ENCODE results near the gene CEP350.

Gene CEP350, protein sequence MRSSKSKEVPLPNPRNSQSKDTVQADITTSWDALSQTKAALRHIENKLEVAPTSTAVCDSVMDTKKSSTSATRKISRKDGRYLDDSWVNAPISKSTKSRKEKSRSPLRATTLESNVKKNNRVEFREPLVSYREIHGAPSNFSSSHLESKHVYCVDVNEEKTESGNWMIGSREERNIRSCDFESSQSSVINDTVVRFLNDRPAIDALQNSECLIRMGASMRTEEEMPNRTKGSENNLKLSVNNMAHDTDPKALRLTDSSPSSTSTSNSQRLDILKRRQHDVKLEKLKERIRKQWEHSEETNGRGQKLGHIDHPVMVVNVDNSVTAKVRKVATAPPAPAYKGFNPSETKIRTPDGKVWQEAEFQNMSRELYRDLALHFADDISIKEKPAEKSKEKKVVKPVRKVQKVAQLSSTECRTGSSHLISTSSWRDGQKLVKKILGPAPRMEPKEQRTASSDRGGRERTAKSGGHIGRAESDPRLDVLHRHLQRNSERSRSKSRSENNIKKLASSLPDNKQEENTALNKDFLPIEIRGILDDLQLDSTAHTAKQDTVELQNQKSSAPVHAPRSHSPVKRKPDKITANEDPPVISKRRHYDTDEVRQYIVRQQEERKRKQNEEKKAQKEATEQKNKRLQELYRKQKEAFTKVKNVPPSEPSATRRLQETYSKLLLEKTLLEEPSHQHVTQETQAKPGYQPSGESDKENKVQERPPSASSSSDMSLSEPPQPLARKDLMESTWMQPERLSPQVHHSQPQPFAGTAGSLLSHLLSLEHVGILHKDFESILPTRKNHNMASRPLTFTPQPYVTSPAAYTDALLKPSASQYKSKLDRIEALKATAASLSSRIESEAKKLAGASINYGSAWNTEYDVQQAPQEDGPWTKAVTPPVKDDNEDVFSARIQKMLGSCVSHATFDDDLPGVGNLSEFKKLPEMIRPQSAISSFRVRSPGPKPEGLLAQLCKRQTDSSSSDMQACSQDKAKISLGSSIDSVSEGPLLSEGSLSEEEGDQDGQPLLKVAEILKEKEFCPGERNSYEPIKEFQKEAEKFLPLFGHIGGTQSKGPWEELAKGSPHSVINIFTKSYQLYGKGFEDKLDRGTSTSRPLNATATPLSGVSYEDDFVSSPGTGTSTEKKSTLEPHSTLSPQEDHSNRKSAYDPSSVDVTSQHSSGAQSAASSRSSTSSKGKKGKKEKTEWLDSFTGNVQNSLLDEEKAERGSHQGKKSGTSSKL (N-terminal part only)

DNA sequence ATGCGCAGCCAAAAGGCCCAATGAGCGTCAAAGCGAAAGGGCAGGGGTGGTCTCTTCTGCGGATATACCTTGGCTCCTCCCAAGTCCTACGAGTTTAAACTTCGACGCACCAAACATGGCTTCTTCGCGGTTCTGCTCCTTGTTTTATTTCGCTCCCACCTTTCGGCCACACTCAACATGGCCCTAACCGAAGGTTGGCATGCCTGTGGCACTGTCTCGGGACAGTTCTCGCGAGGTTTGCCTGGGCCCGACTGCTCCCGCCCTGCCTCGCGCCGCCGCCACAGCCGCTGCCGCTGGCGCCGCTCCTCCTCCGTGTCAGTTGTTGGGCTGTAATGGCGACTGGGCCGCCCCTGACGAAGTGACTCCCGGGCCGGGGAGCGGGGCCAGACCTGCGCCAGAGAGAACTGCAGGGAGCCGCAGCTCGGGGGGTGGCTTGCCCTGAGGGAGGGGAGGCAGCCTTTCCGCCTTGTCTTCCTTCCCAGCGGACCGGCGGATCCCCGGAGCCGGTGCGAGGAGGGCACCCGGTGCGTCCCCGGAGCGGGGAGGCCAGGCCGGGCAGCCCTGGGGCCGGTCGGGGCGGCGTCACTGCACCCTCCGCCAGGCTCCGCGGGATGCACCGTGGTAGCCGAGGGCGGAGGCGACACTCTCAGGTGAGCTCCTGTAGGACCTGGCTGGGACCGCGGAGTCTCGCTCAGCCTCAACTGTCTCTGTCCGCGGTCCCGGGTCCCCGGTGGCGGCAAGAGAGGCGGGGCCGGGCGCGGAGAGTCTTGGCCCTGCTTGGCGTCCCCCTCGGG is at the start of gene CEP350:
TSS of gene CEP350 (plus strand) at position 318 of the 794 bp plus-strand sequence. CDS start 31,372 bp downstream, outside the sequence.
- DNase-seq (ENCODE audit: low spot score), result peak; percentile 95

DNA sequence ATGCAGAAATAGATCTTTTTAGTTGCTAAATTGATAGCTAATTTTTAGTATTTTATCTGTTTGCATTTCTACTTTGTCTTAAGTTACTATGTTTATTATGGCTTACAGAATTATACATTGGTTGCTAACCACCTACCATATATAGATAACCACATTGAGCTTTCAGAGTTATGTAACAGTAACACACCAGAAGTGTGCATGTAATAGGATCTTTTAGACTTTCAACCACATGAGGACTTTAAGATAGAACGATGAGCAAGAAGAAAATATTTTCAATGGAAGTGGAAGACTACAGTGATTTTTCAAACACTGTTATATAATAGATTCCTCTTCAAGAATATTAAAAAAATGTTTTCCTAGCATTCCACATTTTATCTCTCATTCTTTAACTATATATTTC is 43.7 kb upstream of the CEP350 start:
- DNase-seq (ENCODE audit: low spot score), result no peak

DNA sequence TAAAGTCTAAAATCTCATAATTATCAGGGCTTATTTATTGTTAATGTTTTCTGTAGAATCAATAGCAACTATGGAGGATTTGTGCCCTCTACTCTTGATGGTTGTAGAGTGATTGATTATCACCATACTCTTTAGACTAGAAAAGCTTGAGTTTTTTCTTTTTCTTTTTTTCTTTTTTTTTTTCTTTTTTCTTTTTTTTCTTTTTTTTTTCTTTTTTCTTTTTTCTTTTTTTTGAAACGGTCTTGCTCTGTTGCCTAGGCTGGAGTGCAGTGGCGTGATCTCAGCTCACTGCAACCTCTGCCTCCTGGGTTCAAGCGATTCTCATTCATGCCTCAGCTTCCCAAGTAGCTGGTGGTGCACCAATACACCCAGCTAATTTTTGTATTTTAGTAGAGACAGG is 42.8 kb upstream of the CEP350 start:
- no peak for DNase-seq (ENCODE audit: low spot score)

DNA sequence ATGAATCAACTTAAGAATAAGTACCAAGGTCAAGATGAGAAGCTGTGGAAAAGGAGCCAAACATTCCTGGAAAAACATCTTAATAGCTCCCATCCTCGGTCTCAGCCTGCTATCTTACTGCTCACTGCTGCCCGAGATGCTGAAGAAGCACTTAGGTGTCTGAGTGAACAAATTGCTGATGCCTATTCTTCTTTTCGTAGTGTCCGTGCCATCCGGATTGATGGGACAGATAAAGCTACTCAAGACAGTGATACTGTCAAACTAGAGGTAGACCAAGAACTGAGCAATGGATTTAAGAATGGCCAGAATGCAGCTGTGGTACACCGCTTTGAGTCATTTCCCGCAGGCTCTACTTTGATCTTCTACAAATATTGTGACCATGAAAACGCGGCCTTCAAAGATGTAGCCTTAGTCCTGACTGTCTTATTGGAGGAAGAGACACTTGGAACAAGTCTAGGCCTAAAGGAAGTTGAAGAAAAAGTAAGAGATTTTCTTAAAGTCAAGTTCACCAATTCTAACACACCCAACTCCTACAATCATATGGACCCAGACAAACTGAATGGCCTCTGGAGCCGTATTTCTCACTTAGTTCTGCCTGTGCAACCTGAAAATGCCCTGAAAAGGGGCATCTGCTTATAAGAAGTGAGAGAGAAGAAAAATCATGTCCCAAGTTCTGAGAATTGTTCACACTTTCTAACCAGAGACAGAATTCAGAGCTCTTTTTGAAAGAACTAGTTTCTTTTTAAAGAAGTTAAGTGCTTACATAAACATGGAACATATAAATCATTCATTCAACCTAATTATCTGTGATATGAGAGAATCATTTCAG is 36.8 kb upstream of the CEP350 start:
- no peak for DNase-seq (ENCODE audit: low spot score)

DNA sequence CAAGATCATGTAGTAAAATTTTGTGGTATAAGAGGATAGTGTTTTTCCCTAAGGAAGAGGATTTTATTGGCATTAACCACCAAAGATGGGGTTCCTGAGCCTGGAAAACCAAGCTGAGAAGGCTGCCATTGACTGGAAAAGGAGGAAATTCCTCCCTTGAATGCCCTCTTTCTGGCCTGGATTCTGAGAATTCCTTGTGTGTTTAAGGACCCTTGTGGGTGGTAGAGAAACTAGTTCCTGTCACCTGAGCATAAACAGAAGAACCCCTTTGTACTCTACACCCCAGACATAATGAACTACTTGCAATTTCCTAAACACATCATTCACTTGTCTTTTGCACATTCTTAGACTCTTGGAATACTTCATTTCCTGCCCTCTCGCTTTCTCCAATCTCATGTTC is 33.1 kb upstream of the CEP350 start:
- DNase-seq (ENCODE audit: low spot score), result no peak

DNA sequence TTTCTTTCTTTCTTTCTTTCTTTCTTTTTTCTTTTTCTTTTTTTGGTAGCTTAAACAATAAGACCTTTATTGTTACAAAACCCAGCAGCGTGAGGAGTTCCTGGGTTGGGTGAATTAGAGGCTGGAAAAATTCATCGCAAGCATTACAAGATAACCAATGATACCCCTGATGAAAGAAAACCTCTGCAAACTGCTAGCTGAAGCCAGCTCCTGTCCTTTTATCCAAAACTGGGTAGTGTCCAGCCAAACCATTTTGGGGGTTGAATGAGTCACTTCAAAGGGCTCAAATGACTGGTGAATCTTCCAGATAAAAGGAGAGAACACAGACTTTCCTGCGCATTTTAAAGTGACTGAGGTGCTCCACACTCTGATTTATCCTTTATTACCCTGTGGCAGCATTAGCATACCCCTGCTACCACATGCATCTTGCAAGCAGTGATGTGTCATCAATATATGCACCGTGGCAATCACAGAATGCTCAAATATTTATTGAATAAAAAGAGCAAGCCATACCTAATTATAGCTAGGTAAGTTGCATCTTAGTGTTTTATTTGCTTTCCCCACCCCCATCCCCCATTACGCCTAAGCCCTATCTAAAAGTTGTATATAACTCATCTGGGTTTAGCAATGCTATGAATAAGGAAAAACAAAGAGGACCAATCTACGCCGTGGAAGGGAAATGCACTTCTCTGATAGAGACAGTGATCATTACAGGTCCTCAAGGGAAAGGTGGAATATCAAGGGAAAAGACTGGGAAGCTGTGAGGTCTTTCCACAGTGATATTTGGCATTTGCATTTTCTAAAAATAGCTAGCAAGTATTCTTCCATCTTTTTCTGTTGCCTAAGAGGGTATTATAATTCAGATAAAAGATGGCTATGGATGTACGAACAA is 32.4 kb upstream of the CEP350 start:
- no peak for DNase-seq (ENCODE audit: low spot score)

DNA sequence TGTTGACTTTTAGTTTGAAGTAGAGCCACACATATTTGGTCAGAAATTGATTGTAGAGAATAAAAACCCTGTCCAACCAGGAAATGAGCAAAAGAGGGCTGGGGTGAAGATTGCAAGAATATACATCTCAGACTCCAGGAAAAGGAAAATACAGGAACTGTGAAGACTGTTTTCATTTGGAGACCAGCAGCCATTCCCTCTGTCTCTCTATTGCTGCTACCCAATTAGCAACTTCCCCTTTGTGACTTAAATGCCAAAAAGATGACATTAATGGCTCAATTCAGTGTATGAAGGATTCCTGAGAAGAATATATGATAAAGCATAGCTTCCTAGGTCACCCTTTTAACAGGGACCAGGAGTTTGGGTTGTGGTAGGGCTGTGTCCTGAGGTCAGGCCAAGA is 31.6 kb upstream of the CEP350 start:
- no peak for DNase-seq (ENCODE audit: low spot score)

DNA sequence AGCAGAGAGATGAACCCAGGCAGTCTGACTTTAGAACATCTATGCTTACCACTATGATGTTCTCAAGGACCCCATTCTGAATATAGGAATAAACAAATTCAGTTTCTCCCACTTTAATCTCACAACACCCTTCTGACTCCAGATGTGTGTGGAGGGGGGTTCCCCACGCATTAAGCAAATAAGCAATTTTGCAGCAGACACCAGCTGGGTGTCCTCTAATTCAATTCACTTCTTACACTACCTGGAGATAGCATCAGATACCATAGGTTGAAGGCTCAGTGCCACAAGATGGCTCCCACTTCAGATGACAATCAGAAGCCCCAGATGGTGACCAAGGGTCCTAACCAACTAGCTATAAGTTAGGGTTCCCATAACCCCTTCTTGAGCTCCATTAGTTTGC is 30.3 kb upstream of the CEP350 start:
- DNase-seq (ENCODE audit: low spot score), result no peak

DNA sequence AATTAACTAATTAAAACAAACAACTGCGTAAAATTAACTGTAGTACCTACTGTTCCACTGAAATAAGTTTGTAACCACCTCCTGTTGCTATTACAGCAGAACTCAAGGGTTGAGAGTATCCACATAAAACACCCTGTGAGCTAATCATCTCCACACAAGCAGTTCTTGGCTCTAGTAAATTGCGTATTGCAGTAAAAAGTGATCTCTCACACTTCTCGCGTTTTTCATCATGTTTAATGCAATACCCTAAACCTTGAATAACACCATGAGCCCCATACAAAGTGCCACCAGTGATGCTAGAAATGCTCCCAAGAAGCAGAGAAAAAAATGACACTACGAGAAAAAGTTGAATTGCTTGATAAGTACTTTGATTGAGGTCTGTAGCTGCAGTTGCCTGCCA is 29.3 kb upstream of the CEP350 start:
- no peak for DNase-seq (ENCODE audit: low spot score)

DNA sequence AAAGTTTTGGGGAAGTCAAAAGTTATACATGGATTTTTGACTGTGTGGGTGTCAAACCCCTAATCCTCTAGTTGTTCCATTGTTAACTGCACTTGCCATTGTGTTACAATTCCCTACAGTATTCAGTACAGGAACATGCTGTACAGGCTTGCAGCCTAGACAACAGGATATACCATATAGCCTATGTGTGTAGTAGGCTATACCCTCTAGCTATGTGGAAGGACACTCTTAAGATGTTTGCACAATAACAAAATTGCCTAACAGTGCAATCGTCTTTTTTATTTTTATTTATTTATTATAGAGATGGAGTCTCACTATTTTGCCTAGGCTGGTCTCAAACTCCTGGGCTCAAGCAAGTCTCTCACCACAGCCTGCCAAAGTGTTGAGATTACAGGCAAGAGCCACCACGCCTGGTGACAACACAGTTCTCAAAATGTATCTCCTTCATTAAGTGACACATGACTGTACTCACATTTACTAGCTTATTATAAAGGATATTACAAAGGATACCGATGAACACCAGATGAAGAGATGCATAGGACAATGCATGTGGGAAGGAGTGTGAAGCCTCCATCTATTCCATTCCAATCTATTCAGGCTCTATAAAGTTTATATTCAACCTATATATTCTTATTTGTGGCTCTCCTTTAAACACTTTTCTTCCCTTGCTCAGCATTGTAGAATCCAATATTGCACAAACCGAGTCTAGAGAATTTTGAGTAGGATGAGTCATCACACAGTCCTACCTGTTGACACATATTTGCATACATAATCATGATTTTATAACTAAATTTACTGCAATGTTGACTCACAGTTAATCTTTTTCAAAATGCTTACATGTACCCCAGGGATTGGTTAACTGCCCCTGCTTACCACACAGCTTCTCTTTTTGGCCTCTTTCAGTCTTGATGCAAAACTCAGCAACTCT is 28.4 kb upstream of the CEP350 start:
- DNase-seq (ENCODE audit: low spot score), result peak; percentile 67

DNA sequence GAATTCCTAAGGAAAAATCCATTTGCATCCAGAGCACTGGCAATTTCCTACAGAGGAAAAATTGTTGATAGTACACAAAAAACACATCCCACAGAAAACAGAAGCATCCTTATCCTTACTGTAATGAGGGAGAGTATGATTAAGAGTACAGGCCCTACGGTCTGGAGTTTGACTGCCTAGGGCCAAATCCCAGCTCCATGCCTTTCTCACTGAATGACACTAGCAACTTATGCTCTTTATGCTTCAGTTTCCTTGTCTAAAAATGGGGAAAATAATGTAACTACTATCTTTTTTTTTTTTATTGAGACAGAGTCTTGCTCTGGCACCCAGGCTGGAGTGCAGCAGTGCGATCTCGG is 27.8 kb upstream of the CEP350 start:
- DNase-seq (ENCODE audit: low spot score), result no peak

DNA sequence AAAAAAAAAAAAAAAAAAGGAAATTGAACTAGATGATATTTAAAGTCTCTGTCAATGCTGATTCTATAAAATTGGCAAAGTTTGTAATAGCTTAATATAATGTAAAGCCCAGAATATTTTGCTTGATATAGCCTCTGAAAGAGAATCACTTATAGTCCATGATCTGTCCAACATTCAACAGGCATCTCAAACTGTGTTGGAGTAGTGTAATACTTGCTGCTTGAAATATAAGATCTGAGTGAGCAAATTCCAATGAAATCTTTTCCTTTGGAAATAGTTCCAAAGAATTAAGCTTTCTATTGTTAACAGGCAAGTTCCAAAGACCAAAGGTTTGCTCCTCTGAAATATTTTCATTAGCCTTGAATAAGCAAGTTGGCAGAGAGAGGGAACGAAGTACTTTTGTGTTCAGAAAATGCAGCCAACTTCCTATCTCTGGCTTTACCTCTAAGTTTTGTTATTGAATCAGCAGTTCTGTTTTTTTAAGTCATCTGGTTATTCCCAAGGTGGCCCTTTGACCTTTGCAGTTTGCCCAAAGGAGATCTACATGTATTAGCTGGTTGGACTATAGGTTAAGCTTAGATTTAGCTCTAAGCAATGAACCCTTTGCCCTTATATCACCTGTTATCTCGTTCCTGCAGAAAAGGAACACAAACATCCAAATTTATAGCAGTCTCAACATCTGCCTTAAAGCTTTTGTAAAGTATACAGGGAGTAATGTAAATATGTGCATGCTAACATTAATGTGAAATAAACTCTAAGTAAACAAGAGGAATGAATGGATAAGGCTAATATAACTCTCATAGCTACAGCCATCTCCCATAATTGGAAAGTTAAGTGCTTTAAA is 24.4 kb upstream of the CEP350 start:
- no peak for DNase-seq (ENCODE audit: low spot score)

DNA sequence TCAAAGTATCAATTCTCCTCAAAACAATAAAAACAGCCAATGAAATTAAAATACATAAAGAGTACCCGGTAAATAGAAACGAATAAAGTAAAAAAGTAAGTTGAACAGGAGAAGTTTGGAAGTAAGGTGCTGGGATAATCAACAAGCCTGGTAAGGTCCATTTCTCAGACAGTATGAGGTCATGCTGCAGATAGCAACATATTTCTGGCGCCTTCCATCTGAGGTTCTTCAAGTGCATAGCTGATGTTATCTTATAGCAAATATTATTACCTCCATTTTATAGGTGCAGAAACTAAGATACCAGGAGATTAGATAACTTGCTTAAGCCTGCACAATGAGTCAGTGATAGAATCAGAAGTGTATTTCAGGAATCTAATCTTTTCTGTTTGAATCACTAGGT is 23.7 kb upstream of the CEP350 start:
- DNase-seq (ENCODE audit: low spot score), result no peak

DNA sequence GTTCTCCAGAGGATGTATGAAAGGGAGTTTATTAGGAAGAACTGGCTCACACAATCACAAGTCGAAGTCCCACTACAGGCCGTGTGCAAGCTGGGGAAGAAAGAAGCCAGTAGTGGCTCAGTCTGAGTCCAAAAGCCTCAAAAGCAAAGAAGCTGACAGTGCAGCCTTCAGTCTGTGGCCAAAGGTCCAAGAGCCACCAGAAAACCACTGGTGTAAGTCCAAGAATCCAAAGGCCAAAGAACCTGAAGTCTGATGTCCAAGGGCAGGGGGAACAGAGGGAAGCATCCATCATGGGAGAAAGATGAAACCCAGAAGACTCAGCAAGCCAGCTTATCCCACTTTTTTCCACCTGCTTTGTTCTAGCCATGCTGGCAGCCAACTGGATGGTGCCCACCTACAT is 21.4 kb upstream of the CEP350 start:
- no peak for DNase-seq (ENCODE audit: low spot score)

DNA sequence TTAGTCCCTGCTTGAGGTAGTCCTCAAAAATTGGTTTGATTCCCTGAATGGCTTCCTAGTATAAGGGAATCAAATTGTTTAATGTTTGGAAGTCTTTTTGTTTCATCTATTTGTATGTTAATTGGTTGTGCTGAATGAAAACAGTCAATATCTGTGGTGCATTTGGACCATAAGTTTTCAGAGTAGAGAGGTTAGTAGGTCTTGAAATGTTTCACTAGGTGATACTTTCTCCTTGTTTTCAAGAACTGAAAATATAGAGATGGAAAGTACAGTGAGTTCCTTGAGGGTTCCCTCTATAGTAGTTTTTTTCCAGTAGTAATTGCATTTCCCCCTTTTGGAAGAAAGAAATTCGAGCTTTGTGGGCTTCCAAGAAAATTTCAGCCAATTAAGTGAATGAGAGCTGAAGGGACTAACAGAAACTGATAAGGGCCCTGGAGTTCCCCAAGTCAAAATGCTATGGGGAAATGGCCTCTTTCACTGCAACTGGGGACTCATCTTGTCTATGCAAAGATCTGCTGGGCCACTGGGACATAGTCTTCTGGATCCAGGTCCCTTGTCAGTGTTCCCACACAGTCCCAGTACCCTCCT is 18.6 kb upstream of the CEP350 start:
- DNase-seq (ENCODE audit: low spot score), result no peak

DNA sequence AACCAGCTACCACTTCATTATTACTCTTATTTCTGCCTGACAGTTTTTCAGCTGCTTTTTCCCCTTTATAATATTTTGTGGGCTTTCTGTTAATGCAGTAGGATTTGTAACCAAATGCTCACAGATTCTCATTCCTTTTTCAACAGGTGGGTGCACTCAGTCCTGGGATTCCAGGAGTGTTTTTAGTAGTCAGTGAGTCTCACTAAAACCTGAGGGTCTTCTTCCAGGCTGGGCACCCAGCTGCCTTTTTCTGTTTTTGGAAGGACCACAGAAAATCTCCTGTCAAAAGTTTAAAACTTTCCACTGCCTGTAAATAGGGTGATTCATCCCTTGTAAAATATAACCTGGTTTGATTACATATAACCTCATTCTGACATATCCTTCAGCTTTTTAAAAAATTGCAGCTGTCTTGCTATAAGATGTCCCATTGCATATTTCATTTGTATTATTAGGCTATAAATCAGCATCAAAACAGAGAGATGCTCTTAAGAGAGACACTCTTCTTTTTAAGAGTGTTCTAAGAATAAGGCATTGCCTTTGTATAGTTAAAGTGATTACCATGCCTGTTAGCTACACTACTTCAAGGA is 16.8 kb upstream of the CEP350 start:
- no peak for DNase-seq (ENCODE audit: low spot score)

DNA sequence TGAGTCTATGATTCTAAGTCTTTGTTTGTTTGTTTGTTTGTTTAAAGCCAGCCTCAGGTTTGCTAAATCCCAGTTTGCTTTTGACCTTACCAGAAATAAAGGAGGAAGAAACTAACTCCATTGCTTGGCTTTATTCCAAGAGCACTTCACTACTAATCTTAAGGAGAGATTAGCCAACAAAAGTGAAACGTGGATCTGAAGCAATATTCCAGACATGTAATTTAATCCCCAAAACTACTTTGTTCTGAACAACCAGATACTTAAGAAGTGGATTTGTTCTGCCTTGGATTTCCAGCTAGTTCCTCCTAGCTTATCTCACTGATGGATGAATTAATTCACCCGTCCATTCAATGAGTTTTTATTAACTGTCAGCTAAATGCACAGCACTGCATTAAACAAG is 15.9 kb upstream of the CEP350 start:
- DNase-seq (ENCODE audit: low spot score), result no peak
